Limb (tissue), 2 donors: ENCODE measurements around the gene TAMM41.
A peak's percentile ranks its signal among the peaks of the same experiment; 100 is the strongest.
"Not testable (repeated sequence)": the region's sequence is repeated elsewhere in the genome, so short reads cannot be mapped to it uniquely, and the experiment has no call there.

Experiments used
- DNase-seq, 2 donors: peaks; one replicate each; pipeline ENCODE4 v3.0.0-alpha.2; 2016; ENCODE audit errors: extremely low spot score in 2 of 2

Gene TAMM41

GRCh38 chr3:11815111-11815510 is 31.6 kb downstream of the TAMM41 start:
- no peak for DNase-seq

GRCh38 chr3:11814663-11815062 is 32.0 kb downstream of the TAMM41 start:
- no peak for DNase-seq

GRCh38 chr3:11810276-11810675 is 36.4 kb downstream of the TAMM41 start:
- no peak for DNase-seq

- DNase-seq = no peak
Measured at GRCh38 chr3:11808231-11808630, 38.5 kb downstream of the TAMM41 start.

GRCh38 chr3:11807686-11808085 is 39.0 kb downstream of the TAMM41 start:
- no peak for DNase-seq

- DNase-seq = no peak
Measured at GRCh38 chr3:11805716-11806115, 41.0 kb downstream of the TAMM41 start.

GRCh38 chr3:11803977-11804892 is 42.5 kb downstream of the TAMM41 start:
- peak in 1 of 2 donors; percentile 13 for DNase-seq

- no peak for DNase-seq
Measured at GRCh38 chr3:11799791-11800190, 46.9 kb downstream of the TAMM41 start.

- no peak for DNase-seq
Measured at GRCh38 chr3:11794927-11795326, 51.8 kb downstream of the TAMM41 start.

- DNase-seq = no peak
Measured at GRCh38 chr3:11791339-11792200, 55.1 kb downstream of the TAMM41 start.

GRCh38 chr3:11789412-11789811 is 57.3 kb downstream of the TAMM41 start:
- DNase-seq = no peak

GRCh38 chr3:11784971-11785377 is 61.7 kb downstream of the TAMM41 start:
- DNase-seq = no peak

GRCh38 chr3:11780341-11780740 is 66.3 kb downstream of the TAMM41 start:
- DNase-seq = no peak

GRCh38 chr3:11779626-11780025 is 67.1 kb downstream of the TAMM41 start:
- no peak for DNase-seq

- DNase-seq = no peak
Measured at GRCh38 chr3:11778248-11778647, 68.4 kb downstream of the TAMM41 start.

- DNase-seq = no peak
Measured at GRCh38 chr3:11776346-11776745, 70.3 kb downstream of the TAMM41 start.

GRCh38 chr3:11775493-11775892 is 71.2 kb downstream of the TAMM41 start:
- DNase-seq = no peak

- peak in 1 of 2 donors; percentile 43 for DNase-seq
Measured at GRCh38 chr3:11774296-11774877, 72.3 kb downstream of the TAMM41 start.

- DNase-seq = not testable (repeated sequence)
Measured at GRCh38 chr3:11771931-11772330, 74.8 kb downstream of the TAMM41 start.

GRCh38 chr3:11770477-11771391 is 76.0 kb downstream of the TAMM41 start:
- DNase-seq = peak; percentile 74 to 75
